Ovary (tissue), 9 donors: Measurements from ENCODE around the gene KIAA0586. TPM values are rescaled to one million over a fixed set of nuclear protein-coding genes. Genes with fewer than 3 reads are reported as not detected.

Experiments
- DNase-seq, 5 donors: peaks; one replicate each; pipeline ENCODE4 v3.0.0-alpha.2; 2019 to 2020
- H3K27ac ChIP-seq, 2 donors: fragments of 200-600 bp; one replicate each; pipeline versions ENCODE4 v1.5.1 to v1.8.0; 2019 to 2022
- H3K27me3 ChIP-seq: fragments of 200-600 bp; one replicate; pipeline ENCODE4 v1.8.0; 2022
- H3K36me3 ChIP-seq: fragments of 200-600 bp; sonication (generic); one replicate; pipeline ENCODE4 v1.5.1; 2019
- H3K4me1 ChIP-seq: one replicate; pipeline ENCODE4 v1.8.1; 2013; ENCODE audit warnings: mild to moderate bottlenecking, moderate library complexity; ENCODE audit not compliant: insufficient read depth
- H3K4me3 ChIP-seq: fragments of 200-600 bp; sonication (generic); one replicate; pipeline ENCODE4 v1.5.1; 2017
- H3K9me3 ChIP-seq, 2 donors: fragments of 200-600 bp in 1 of 2; sonication (generic) in 1 of 2; one replicate each; pipeline versions ENCODE4 v1.5.1 to v1.8.1; 2013 to 2019; ENCODE audit warnings: mild to moderate bottlenecking in 1 of 2, moderate library complexity in 1 of 2
- EP300 ChIP-seq: sonication (generic); formaldehyde crosslinking; IDR thresholded peaks from one replicate; pipeline ENCODE4 v1.6.1; 2017; ENCODE audit warnings: antibody characterized with exemption
- POLR2A ChIP-seq: fragments of 450-650 bp; IDR thresholded peaks from one replicate; pipeline ENCODE4 v1.6.1; 2017; ENCODE audit warnings: antibody characterized with exemption, mild to moderate bottlenecking, moderate library complexity
- WGBS, 3 donors: extraction: QIAGEN DNeasy Blood & Tissue Kit in 1 of 3; methylation state at CpG; one replicate each; pipeline versions ENCODE4 v1.1.5 to v1.1.7; 2013 to 2017; 5-methylcytosine and 5-hydroxymethylcytosine counted together
- intact Hi-C, 4 donors: fragments of 100-400 bp; cut with DNase I; formaldehyde crosslinking; loops; one replicate each; pipeline versions ENCODE4 v1.11.0 to v1.15.1; 2022 to 2023
- polyA plus RNA-seq, 2 donors: library from polyadenylated mRNA; stranded (reverse); fragments of 200-250 nt in 1 of 2; fragments of 350-450 nt in 1 of 2; fragmentation: Illumina TruSeq in 1 of 2; extraction: RNeasy Lipid Tissue Mini Kit (QIAGEN cat#74804) in 1 of 2; gene quantifications; one replicate each; pipeline ENCODE4 v1.2.3, GENCODE V29; 2013 to 2014
- total RNA-seq, 7 donors: library from RNA; depleted of rRNA in 2 of 7; stranded (reverse); fragments of >200 nt in 2 of 7; fragmentation: NEBNext Ultra II Directional in 3 of 7; extraction: Animal tissue kit (Norgen Biotek cat#: 25700) in 3 of 7; gene quantifications; one replicate each; pipeline versions ENCODE4 v1.1.0 to v1.2.4, GENCODE V29; 2016 to 2023
- TF ChIP-seq, protein P1 (sequence below), 3 donors: fragments of 450-650 bp in 2 of 3; fragments of 200-600 bp in 1 of 3; IDR thresholded peaks; one replicate each; pipeline versions ENCODE4 v1.5.1 to v1.8.0; 2016 to 2022; ENCODE audit warnings: antibody characterized with exemption in 3 of 3, mild to moderate bottlenecking in 1 of 3
- donor health status: DM: no; HTN: no; CAD: no; lungs with moderate emphysema.
- donor health status: DM: no; HTN: no; CAD: no.
- donor health status: Bipolar disorder and iron deficiency.
- donor health status: DM: yes; HTN: yes; CAD: no.
- donor health status: DM: no; HTN: no; CAD: no.
- donor health status: DM: yes; HTN: yes; CAD: no.

KIAA0586 gene
- total and polyA plus RNA-seq, 9 donors: 4.6 to 19.1 (median 13.7) TPM

DNA sequence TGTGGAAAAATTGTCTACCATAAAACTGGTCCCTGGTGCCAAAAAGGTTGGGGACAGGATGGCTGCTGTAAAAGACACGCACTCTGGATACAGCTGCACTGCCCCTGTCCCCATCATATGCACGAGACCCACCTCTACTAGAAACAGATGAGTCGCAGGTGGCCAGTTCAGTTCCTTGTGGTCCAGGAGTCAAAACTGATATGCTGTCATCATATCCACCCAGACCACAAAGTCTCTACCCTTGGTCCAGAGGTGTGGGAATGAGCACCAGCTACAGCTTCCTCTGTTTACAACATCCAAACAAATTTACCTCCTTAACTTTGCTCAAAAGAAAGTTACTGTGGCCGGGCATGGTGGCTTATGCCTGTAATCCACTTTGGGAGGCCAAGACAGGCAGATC, 166.5 kb downstream of the KIAA0586 start:
- WGBS, 3 donors: 91 to 94% (median 92%) methylated on average over 4 of the region's 4 CpGs
- no peak overlapping the region for H3K27ac ChIP-seq
- DNase-seq: no peak

DNA sequence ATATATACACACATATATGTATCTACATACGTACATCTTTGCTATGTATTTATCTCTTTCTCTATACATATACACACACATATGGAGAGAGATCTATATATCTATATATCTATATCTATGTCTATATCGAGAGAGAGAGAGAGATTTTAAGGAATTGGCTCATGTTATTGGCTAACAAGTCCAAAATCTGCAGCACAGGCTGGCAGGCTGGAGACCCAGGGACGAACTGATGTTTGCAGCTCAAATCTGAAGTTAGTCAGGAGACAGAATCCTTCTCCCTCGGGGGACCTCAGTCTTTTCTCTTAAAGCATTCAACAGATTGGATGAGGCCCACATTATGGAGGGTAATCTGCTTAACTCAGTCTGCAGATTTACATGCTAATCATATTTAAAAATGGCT, 169.5 kb downstream of the KIAA0586 start:
- intact Hi-C loops: no loop called here
- H3K4me1 ChIP-seq: no peaks in the 10 kb centered on the region
- H3K36me3 ChIP-seq: no peaks in the 10 kb centered on the region
- no peaks in the 10 kb centered on the region for H3K27me3 ChIP-seq
- H3K4me3 ChIP-seq: no peak overlapping the region
- no peak overlapping the region for H3K27ac ChIP-seq
- DNase-seq: no peak
- WGBS, 3 donors: 90 to 94% (median 92%) methylated on average over 4 of the region's 4 CpGs
- TF ChIP-seq EP300: no peak
- TF ChIP-seq POLR2A: no peak
- TF ChIP-seq, protein P1, sequence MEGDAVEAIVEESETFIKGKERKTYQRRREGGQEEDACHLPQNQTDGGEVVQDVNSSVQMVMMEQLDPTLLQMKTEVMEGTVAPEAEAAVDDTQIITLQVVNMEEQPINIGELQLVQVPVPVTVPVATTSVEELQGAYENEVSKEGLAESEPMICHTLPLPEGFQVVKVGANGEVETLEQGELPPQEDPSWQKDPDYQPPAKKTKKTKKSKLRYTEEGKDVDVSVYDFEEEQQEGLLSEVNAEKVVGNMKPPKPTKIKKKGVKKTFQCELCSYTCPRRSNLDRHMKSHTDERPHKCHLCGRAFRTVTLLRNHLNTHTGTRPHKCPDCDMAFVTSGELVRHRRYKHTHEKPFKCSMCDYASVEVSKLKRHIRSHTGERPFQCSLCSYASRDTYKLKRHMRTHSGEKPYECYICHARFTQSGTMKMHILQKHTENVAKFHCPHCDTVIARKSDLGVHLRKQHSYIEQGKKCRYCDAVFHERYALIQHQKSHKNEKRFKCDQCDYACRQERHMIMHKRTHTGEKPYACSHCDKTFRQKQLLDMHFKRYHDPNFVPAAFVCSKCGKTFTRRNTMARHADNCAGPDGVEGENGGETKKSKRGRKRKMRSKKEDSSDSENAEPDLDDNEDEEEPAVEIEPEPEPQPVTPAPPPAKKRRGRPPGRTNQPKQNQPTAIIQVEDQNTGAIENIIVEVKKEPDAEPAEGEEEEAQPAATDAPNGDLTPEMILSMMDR (IDR thresholded peaks at IDR 0.05): no peak
- H3K9me3 ChIP-seq: no peaks in the 10 kb centered on the region

More for the DNA sequence above, 166.5 kb downstream of the KIAA0586 start:
- Histone ChIP-seq H3K4me3 (no peak overlapping the region), H3K4me1 (no peaks in the 10 kb centered on the region), H3K27me3 (no peaks in the 10 kb centered on the region), H3K36me3 (no peaks in the 10 kb centered on the region), H3K9me3 (no peaks in the 10 kb centered on the region)
- intact Hi-C loops: no loop called here
- TF ChIP-seq, protein P1 (IDR thresholded peaks at IDR 0.05): no peak
- TF ChIP-seq POLR2A (no peak), EP300 (no peak)

GRCh38 chr14:58598028-58598803, 170.7 kb downstream of the KIAA0586 start:
- Histone ChIP-seq H3K4me3 (no peak overlapping the region), H3K9me3 (no peaks in the 10 kb centered on the region), H3K4me1 (no peaks in the 10 kb centered on the region), H3K27ac (no peak overlapping the region), H3K27me3 (no peaks in the 10 kb centered on the region), H3K36me3 (no peaks in the 10 kb centered on the region)
- intact Hi-C loops: no loop called here
- DNase-seq: no peak
- TF ChIP-seq EP300 (no peak), POLR2A (no peak)
- TF ChIP-seq, protein P1 (IDR thresholded peaks at IDR 0.05): no peak
- WGBS, 3 donors: 28 to 52% (median 40%) methylated on average over 4 of the region's 4 CpGs

DNA sequence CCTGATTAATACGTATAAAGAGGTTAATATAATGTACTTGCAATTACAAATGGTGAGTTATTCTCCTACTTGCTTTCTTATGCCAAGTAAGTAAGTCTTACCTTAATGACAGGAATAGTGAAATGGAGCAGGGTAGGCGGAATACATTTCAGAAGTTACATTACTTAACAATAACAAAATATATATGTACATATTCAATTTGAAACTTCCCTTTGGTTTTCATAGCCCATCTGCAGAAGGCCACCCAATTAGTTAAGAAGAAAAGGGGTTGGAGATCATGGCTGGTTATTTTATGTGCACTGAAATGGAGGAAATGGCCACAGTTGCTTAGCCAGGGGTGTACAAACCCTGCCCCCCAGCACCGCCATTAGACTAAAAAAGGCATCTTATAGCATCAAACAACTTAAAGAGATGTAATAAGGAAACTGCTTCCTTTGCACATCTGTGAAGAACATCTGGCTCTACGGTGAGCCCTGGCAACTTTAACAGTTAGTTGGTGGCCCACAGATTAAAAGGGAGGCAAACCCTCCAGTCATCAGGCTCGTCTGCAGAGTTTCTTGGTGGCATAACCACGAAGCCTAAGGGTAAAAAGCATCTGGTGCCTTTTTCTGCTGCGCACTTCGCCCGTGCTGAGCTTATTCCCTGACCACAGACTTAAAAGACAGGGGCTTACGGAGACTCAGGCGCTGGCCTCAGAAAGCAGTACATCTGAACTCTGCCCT, 171.4 kb downstream of the KIAA0586 start:
- no peaks in the 10 kb centered on the region for H3K36me3 ChIP-seq
- WGBS, 3 donors: 89 to 92% (median 90%) methylated on average over 11 of the region's 11 CpGs
- H3K4me1 ChIP-seq: no peaks in the 10 kb centered on the region
- no peak for DNase-seq
- intact Hi-C loops: no loop called here
- no peak for TF ChIP-seq EP300
- TF ChIP-seq POLR2A: no peak
- TF ChIP-seq, protein P1 (IDR thresholded peaks at IDR 0.05): no peak
- H3K27ac ChIP-seq: no peak overlapping the region
- no peaks in the 10 kb centered on the region for H3K9me3 ChIP-seq
- H3K4me3 ChIP-seq: no peak overlapping the region
- H3K27me3 ChIP-seq: no peaks in the 10 kb centered on the region
